Hematopoietic multipotent progenitor cell treated with erythropoietin and hydrocortisone succinate and interleukin-3 and kit ligand, for 6 days (in vitro differentiated cells): ENCODE measurements around the gene MBD5.

ENCODE experiments used
- DNase-seq: peaks from one replicate; pipeline ENCODE4 v3.0.0-alpha.2; 2015

MBD5 gene

GRCh38 chr2:148490840-148491439 is 470.0 kb downstream of the MBD5 start:
- DNase-seq, result no peak

DNA sequence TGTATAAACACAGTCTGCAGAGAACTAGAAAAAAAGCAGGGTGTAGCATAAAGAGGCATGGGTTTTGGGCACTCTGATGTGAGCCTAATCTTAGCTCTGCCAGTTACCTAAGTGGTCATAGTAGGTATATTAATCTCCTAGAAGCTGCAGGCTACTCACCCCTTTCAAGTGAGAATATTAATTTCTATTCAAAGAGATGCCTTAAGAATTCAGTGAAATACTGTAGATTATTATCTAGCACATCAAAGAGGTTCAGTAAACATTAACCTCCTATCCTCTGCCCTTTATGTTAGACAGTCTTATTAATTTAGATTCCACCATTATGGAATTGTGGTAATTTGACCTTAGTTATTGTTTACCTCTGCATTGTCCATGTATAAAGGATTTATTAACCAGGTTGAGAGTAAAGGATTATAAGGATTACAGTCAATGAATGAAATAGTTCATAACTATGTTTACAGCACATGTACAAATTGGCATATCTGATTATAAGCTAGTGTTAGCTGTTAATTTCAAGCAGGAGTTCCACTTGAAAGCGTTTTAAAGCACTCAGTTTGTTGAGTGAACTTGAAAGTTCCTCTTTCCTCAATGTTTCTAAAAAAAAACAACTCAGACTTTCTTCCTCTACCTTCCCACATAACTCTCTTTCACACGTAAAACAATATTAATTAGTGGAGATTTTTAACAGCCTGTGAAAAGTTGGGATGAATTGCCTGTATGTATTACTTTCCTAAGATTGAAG is 473.1 kb downstream of the MBD5 start:
- peak; percentile 38 for DNase-seq

GRCh38 chr2:148495586-148495985 is 474.7 kb downstream of the MBD5 start:
- DNase-seq, result peak; percentile 87

- peak; percentile 88 for DNase-seq
Measured at GRCh38 chr2:148501545-148501944, 480.7 kb downstream of the MBD5 start.

DNA sequence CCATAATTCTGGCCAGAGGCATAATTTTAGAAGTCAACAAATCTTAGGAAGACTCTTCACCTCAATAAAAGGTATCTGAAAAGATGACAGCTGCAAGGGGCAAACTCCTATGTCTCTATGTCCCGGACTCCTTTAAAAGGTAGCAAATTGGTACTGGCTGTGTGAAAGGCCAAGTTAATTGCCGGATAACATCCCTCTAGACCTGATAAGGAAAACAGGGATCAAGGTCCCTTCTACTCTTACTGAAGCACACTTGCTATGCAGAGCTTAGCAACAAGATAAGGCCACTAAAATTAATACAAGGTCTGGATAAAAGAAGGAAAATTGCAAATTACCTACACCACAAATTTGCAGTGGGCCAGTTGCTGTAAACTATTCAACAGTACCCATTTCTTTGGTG is 482.6 kb downstream of the MBD5 start:
- no peak for DNase-seq

DNA sequence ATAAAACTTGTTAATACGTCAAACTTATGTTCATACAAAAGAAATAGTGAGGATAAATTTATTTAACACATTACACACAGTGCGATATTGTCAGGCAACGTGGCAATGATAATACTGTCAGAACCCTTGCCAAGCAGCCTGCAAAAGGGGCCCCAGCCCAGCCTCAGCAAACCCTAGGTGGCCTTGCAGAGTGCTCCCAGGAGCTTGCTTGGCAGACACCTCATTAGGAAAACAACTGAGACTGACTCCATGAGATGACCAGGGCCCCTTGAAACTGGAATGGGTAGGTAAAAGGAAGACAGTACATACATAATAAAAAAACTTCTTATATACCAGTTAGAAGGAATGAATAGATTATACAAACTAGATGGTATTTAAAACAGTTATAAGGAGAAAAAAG is 487.1 kb downstream of the MBD5 start:
- peak; percentile 28 for DNase-seq

DNA sequence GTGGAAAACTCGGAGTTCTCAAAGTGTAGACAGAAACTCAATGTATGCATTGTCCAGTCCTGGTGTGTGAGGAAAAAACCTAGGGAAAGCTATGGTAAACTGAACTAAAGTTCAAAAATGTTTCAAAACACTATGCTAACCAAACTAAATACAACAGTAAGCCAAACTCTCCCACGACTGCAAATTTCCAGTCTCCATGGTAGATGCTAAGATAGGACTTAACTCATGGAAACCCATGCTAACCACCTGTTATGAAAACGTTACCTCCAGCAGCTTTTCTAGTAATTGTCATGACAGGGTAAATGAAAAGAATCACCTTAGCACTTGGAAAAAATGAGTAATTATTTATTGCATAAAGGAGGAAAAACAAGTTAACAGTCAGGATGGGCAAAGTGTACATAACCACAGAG is 488.0 kb downstream of the MBD5 start:
- peak; percentile 26 for DNase-seq

DNA sequence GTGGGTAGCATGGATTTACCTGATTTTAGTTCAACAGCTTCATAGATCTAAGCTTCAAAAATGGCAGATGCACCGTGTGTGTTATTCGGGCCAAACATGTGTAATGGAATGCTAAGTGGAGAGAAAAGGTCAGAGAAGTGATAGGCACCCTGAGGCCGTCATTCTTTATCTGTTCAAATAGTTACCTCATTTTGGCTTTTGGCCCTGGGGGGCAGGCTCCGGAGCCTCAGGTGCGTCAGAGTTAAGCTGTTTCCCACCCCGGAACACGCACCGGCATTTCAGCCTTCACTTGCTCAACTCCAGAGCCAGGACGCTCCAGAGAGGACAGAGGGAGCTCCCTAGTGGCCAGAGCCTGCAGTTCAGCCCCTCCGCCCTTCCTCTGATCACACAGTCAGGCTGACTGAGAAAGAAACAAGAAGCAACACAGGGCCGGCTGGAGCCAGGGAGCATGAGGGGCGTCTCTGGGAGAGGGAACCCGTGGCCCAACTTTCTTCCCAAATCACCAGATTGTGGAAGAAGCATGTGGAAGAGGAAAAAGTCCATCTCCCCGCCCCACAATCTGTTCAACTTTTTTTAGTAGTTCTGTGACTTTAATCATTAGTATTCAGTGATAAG is 488.5 kb downstream of the MBD5 start:
- DNase-seq, result peak; percentile 96

DNA sequence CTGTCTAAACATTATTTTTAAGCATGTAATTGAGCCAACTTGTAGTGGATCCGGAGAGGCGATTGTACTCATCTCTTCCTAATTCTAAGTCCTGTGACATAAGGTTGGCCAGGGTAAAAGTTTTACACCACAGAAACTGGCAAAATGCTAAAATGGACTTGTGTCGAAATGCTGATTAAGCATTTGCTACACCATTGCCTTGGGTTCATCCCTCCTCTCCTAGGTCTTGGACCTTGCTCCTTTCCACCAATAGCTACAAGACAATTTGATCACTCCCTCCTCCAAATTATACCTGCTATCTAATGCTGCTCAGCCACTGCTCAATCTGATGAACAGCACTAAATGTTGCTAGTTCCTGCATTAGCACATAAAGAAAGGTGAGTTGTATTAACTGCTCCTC is 491.0 kb downstream of the MBD5 start:
- DNase-seq, result no peak

DNA sequence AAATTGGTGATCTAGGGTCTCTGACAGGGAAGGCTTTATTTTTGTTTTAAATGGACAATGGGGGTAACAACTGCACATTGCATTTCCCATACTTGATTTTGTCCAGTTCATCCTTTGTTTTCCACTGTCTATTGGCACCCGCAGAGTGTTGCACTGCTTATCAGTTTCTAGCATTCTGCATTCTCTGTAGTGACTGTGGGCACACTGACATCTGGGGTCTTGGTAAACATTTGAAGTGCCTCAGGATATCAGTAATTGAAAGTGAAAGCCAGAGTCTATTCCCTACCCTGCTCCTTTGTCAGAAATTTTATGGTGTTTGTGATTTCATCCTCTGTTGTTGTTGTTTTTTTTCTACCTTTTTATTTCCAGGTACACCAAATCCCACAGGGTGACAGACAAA is 491.6 kb downstream of the MBD5 start:
- DNase-seq, result peak; percentile 90

- DNase-seq, result no peak
Measured at GRCh38 chr2:148513427-148513826, 492.5 kb downstream of the MBD5 start.

GRCh38 chr2:148515120-148515519 is 494.2 kb downstream of the MBD5 start:
- DNase-seq, result no peak

- no peak for DNase-seq
Measured at GRCh38 chr2:148515976-148516375, 495.1 kb downstream of the MBD5 start.

- no peak for DNase-seq
Measured at GRCh38 chr2:148517296-148517695, 496.4 kb downstream of the MBD5 start.

DNA sequence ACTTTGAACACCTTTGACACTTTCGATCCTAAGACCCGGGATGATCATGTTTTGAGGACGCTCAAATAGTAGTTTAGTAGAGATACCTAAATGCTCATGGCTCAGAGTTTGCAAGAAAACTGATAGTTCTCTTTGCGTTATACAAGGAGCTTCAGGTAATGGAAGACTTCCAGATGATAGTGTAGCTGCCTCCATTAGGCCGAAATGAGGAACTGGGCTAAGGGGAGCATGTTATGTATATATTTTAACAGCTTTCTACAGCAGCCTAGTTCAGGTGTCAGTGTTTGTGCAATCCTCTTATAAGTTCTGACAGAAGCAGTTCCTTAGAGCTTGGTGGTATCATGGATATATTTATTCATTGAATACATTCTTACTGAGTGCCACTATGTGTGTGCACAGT is 496.9 kb downstream of the MBD5 start:
- DNase-seq, result no peak

- DNase-seq, result no peak
Measured at GRCh38 chr2:148519013-148519412, 498.1 kb downstream of the MBD5 start.

DNA sequence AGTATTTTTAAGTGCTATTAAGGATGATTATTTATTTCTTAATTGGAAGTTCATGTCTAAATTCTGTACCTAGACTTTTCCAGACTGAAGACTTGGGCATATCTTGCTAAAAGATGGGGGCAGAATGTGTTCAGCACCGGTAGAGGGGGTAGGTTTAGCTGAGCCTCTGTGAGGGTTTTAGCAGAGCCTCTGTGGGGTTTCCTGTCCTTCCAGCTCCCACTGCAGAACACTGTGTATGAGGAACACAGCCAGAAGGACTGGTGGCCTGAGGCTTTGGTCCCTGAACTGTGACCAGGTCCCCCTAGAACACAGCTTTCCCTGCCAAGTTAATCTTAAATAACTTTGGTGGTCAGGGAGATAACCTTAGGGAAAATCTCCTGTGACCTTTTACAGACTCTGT is 500.3 kb downstream of the MBD5 start:
- DNase-seq, result no peak

DNA sequence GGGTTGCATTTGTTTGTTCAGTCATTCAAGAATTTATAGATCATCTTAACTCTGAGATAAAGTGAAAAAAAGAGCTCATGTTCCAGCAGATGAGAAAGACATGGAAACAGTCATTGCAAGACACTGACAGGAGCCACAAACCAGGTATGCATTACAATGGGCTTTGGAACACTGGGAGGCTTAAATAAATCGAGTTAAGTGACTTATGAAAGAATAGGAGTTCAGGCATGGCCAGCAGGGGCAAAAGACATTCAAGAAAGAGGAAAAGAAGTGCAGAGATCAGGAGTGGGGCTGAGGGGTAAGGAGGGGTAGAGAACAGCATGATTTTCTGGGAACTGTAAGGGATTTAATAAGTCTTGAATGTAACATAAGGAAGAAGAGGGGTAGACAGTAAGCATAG is 502.4 kb downstream of the MBD5 start:
- no peak for DNase-seq

DNA sequence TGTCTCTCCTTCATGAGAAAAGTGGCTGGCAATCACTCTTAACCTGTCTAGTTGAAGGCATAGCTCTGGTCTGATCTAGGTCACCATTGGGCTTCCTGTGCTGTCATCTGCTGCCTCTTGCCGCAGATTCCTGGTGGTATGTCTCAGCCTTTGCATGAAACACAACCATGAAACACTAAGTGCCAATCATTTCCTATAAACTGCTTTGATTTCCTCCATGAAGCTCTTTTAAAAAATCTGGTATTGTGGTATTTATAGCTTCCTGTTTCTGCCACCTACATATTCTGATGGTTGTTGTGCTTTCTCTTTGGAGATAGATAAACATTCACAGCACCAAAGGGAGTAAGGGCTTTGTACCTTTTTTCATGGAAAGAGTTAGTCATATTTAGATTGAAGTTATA is 503.6 kb downstream of the MBD5 start:
- no peak for DNase-seq

DNA sequence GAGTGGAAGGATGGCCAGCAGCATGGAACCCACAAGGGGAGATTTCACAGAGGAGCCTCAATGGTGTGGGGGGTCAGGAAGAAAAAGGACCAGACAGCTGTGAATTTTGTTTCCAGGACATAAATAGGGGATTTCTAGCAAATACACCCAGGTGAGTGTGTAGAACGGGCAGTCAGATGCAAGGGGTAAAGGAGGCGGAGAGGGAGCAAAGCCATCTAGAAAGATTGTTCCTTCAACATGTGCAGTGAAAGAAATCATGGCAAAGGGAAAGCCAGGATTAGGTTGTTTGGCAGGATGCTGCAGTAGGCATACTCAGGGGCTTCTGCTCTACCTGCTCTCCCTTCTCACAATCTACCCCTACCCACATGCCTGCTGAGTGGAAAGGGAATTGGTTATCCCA is 504.2 kb downstream of the MBD5 start:
- DNase-seq, result no peak

DNA sequence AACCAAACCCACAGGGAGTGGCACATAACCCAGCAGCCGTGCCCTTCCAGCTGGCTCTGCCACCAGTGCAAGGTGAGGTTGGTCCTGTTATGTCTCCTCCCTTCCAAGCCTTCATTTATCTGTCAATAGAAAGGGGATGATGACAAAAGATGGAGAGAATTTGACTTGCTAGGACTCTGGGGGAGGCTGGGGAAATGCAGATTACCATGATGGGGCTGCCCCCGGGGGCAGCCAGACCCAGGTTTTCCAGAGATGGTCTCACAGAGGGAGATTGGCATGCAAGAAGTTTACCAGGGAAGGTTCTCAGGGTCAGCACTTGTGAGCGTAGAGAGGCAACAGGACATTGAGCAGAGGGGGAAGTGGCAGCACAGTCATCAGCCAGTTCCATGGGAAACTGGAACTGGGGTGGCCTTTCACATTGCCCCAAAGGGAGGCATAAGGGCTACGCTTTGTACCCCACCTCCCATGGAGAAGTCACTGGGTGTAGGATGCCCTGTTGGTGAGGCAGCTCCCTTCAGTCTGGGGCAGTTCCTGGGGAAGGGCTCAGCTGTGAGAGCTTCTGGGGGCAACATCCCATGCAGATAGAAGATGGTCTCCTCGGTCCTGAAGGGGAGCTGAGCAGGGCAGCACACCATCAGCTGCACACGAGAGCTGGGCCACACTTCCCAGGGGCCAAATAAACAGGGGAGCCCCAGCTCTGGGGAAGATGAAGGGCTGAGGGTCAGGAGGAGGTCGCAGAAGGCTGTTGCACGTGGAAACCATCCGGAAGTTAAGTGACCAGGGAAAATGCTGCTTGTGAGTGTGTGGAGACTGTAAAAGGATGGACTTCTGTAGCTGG is 505.8 kb downstream of the MBD5 start:
- peak; percentile 27 for DNase-seq

DNA sequence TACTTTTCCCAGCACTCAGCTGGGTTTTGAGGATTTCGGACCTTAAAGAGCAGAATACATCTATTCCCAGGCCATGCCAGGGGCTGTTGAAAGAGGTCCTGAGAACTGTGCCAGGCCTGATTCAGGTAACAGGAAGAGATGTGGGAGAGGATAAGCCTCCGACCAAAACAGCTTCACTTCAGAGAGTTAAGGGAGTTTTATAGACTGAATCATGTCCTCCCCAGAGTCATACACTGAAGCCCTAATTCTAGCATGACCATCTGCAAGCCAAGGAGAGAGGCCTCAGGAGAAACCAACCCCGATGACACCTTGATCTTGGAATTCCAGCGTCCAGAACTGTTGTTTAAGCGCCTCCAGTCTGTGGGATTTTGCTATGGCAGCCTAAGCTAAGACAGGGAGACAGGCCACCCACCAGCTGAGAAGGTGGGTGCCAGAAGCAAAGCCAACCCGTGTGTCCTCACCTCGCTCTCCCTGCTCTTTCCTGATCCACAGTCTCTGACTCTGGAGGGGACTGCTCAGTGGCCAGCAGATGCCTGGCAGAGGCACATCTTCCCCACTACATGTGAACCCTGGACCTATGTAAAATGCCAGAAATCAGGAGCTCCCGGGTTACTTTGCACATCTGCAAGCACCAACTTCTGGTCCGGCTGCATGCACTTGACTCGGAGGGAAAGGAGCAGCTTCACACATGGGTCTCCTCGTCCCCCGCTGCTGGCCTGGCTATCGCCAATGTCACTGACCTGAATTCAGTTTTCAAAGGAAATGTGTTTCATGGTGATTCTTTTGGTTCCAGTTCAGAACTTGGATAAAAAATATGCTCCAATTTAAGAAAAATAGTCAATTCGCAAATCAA is 506.8 kb downstream of the MBD5 start:
- no peak for DNase-seq
